HPDE6-E6E7 (cell line): ENCODE data around the gene TEKT4.
"Not testable (repeated sequence)": the region's sequence is repeated elsewhere in the genome, so short reads cannot be mapped to it uniquely, and the experiment has no call there.

Source experiments
- DNase-seq: peaks from one replicate; pipeline ENCODE4 v3.0.0; 2011; ENCODE audit warnings: missing footprints; ENCODE audit errors: extremely low spot score

Gene TEKT4

GRCh38 chr2:94871226-94872087, at the start of gene TEKT4:
TSS of gene TEKT4 (plus strand) at chr2:94871430. CDS start at chr2:94871580, 150 bp downstream.
- DNase-seq, result no peak

GRCh38 chr2:94839224-94839623, 32.0 kb upstream of the TEKT4 start:
- not testable (repeated sequence) for DNase-seq

- DNase-seq, result not testable (repeated sequence)
Observed at GRCh38 chr2:94856856-94857255, 14.4 kb upstream of the TEKT4 start.

GRCh38 chr2:94857367-94858162, 13.7 kb upstream of the TEKT4 start:
- DNase-seq, result not testable (repeated sequence)

- not testable (repeated sequence) for DNase-seq
Observed at GRCh38 chr2:94858163-94858888, 12.9 kb upstream of the TEKT4 start.

- DNase-seq, result no peak
Observed at GRCh38 chr2:94861308-94862152, 9.7 kb upstream of the TEKT4 start.

GRCh38 chr2:94862903-94863302, 8.3 kb upstream of the TEKT4 start:
- not testable (repeated sequence) for DNase-seq

- DNase-seq, result no peak
Observed at GRCh38 chr2:94869131-94869530, 2.1 kb upstream of the TEKT4 start.

- no peak for DNase-seq
Observed at GRCh38 chr2:94869552-94870439, 1.4 kb upstream of the TEKT4 start.

- no peak for DNase-seq
Observed at GRCh38 chr2:94870440-94871225, 597 bp upstream of the TEKT4 start.

GRCh38 chr2:94872088-94872618, 923 bp downstream of the TEKT4 start:
- no peak for DNase-seq

GRCh38 chr2:94872676-94873361, 1.6 kb downstream of the TEKT4 start:
- DNase-seq, result no peak

- no peak for DNase-seq
Observed at GRCh38 chr2:94873362-94874276, 2.4 kb downstream of the TEKT4 start.

- DNase-seq, result peak; percentile 64
Observed at GRCh38 chr2:94874277-94874997, 3.2 kb downstream of the TEKT4 start.

GRCh38 chr2:94875064-94875819, 4.0 kb downstream of the TEKT4 start:
- no peak for DNase-seq
